IMR-90 (cell line): Measurements from ENCODE around the gene SAMD4B. TPM values are rescaled to one million over a fixed set of nuclear protein-coding genes. Genes with fewer than 3 reads are reported as not detected.

Source experiments
- ATAC-seq: fragments of 200-7000 bp; cut with Tn5 transposase; 2 replicates; pipeline ENCODE4 v1.9.1; 2020; ENCODE audit warnings: low read depth, mild to moderate bottlenecking, moderate library complexity
- BruUV-seq: library from RNA; stranded (reverse); fragments of 400-500 nt; replicated peaks from 2 replicates; lab custom pipeline; 2021; lab: Mats Ljungman, UMichigan
- CTCF ChIA-PET: fragments of 300-600 bp; formaldehyde crosslinking; extraction: SDS; loops from one replicate; lab custom pipeline; 2021; ENCODE audit warnings: antibody characterized with exemption; lab: Yijun Ruan, JAX
- POLR2A ChIA-PET: fragments of 300-600 bp; sonication (Branson Sonifier 250); formaldehyde crosslinking; loops from one replicate; lab custom pipeline; 2022; ENCODE audit warnings: antibody characterized with exemption; ENCODE audit not compliant: unreplicated experiment; lab: Charles Lee
- DNase-seq: peaks from one replicate; pipeline ENCODE4 v3.0.0; 2013
- H2AFZ ChIP-seq: replicated peaks from 2 replicates; pipeline ENCODE3; 2013; ENCODE audit warnings: low read length, mild to moderate bottlenecking; ENCODE audit not compliant: poor library complexity
- H2AK5ac ChIP-seq: 2 replicates; pipeline ENCODE4 v1.6.1; 2013; ENCODE audit warnings: low read depth, low read length, inconsistent platforms
- H2AK9ac ChIP-seq: replicated peaks from 2 replicates; pipeline ENCODE3; 2013; ENCODE audit warnings: mild to moderate bottlenecking, low read depth, low read length, moderate library complexity; ENCODE audit not compliant: poor library complexity
- H2BK120ac ChIP-seq: 2 replicates; pipeline ENCODE4 v1.6.1; 2013; ENCODE audit warnings: low read depth, low read length, inconsistent platforms
- H2BK15ac ChIP-seq: 3 replicates; pipeline ENCODE4 v1.6.1; 2013; ENCODE audit warnings: low read depth, low read length, inconsistent platforms
- H2BK20ac ChIP-seq: 2 replicates; pipeline ENCODE4 v1.6.1; 2013; ENCODE audit warnings: low read depth, mild to moderate bottlenecking, inconsistent platforms, low read length, moderate library complexity
- H2BK5ac ChIP-seq: 2 replicates; pipeline ENCODE4 v1.6.1; 2013; ENCODE audit warnings: mild to moderate bottlenecking, low read depth, low read length, inconsistent platforms; ENCODE audit not compliant: poor library complexity, severe bottlenecking
- H3K14ac ChIP-seq: replicated peaks from 2 replicates; pipeline ENCODE4 v1.6.1; 2013; ENCODE audit warnings: low read depth, low read length, inconsistent platforms
- H3K18ac ChIP-seq: 2 replicates; pipeline ENCODE4 v1.6.1; 2013; ENCODE audit warnings: low read depth, low read length, control low read depth
- H3K23ac ChIP-seq: 2 replicates; pipeline ENCODE4 v1.6.1; 2013; ENCODE audit warnings: low read depth, low read length, inconsistent platforms
- H3K27ac ChIP-seq: 2 replicates; pipeline ENCODE4 v1.5.1; 2013; ENCODE audit warnings: mild to moderate bottlenecking, control low read depth, low read length; ENCODE audit not compliant: insufficient read depth
- H3K27me3 ChIP-seq: 2 replicates; pipeline ENCODE4 v1.6.1; 2013; ENCODE audit warnings: low read length; ENCODE audit not compliant: control insufficient read depth, insufficient read depth
- H3K36me3 ChIP-seq: 2 replicates; pipeline ENCODE4 v1.6.1; 2013; ENCODE audit warnings: low read length, mixed read lengths; ENCODE audit not compliant: control insufficient read depth, insufficient read depth
- H3K4ac ChIP-seq: 2 replicates; pipeline ENCODE4 v1.6.1; 2013; ENCODE audit warnings: low read depth, low read length, inconsistent platforms
- H3K4me1 ChIP-seq: 2 replicates; pipeline ENCODE4 v1.6.1; 2013; ENCODE audit warnings: low read length, mixed read lengths; ENCODE audit not compliant: control insufficient read depth, insufficient read depth
- H3K4me2 ChIP-seq: 2 replicates; pipeline ENCODE4 v1.6.1; 2013; ENCODE audit warnings: low read depth, mild to moderate bottlenecking, control low read depth, low read length, moderate library complexity
- H3K4me3 ChIP-seq: 2 replicates; pipeline ENCODE4 v1.5.1; 2013; ENCODE audit warnings: low read depth, mild to moderate bottlenecking, control low read depth, low read length, moderate library complexity; ENCODE audit not compliant: insufficient read depth
- H3K56ac ChIP-seq: 2 replicates; pipeline ENCODE4 v1.6.1; 2013; ENCODE audit warnings: low read length, inconsistent platforms; ENCODE audit not compliant: insufficient read depth; ENCODE audit errors: extremely low read depth
- H3K79me1 ChIP-seq, 2 experiments: 2 replicates each; pipeline ENCODE4 v1.6.1; 2013; ENCODE audit warnings: low read length in 2 of 2, inconsistent platforms in 1 of 2, low read depth in 1 of 2
- H3K9ac ChIP-seq: 2 replicates; pipeline ENCODE4 v1.6.1; 2013; ENCODE audit warnings: low read depth, low read length, control low read depth
- H3K9me1 ChIP-seq: 2 replicates; pipeline ENCODE4 v1.6.1; 2013; ENCODE audit warnings: low read length, inconsistent platforms; ENCODE audit not compliant: insufficient read depth
- H3K9me3 ChIP-seq: 2 replicates; pipeline ENCODE4 v1.6.1; 2013; ENCODE audit warnings: low read length; ENCODE audit not compliant: control insufficient read depth, insufficient read depth
- H4K20me1 ChIP-seq: 2 replicates; pipeline ENCODE4 v1.6.1; 2013; ENCODE audit warnings: low read length, inconsistent platforms; ENCODE audit not compliant: insufficient read depth
- H4K5ac ChIP-seq: 2 replicates; pipeline ENCODE4 v1.6.1; 2013; ENCODE audit warnings: mild to moderate bottlenecking, low read depth, low read length, control low read depth
- H4K8ac ChIP-seq, 2 experiments: 2 replicates each; pipeline ENCODE4 v1.6.1; 2013; ENCODE audit warnings: low read depth in 2 of 2, low read length in 2 of 2, control low read depth in 1 of 2, inconsistent platforms in 1 of 2
- H4K91ac ChIP-seq: 2 replicates; pipeline ENCODE4 v1.6.1; 2013; ENCODE audit warnings: low read depth, low read length, inconsistent platforms; ENCODE audit not compliant: insufficient read depth
- BHLHE40 ChIP-seq: fragments of 150-350 bp; IDR thresholded peaks from 2 replicates; pipeline ENCODE4 v1.6.1; 2016; ENCODE audit warnings: mild to moderate bottlenecking, low read depth, low read length
- CEBPB ChIP-seq: IDR thresholded peaks from 2 replicates; pipeline ENCODE4 v1.6.1; 2012; ENCODE audit warnings: low read depth, low read length, improper control_type of control experiment
- CTCF ChIP-seq: conservative IDR thresholded peaks from 2 replicates; pipeline ENCODE4 v1.5.1; 2012; ENCODE audit warnings: mild to moderate bottlenecking, low read depth, low read length, improper control_type of control experiment
- FOS ChIP-seq: fragments of 150-350 bp; IDR thresholded peaks from 2 replicates; pipeline ENCODE4 v1.6.1; 2016; ENCODE audit warnings: low read depth, low read length
- MAFK ChIP-seq: IDR thresholded peaks from 2 replicates; pipeline ENCODE4 v1.6.1; 2012; ENCODE audit warnings: low read depth, low read length, improper control_type of control experiment
- MAZ ChIP-seq: IDR thresholded peaks from 2 replicates; pipeline ENCODE4 v1.6.1; 2012; ENCODE audit warnings: low read depth, mild to moderate bottlenecking, low read length, improper control_type of control experiment, moderate library complexity, borderline replicate concordance
- MXI1 ChIP-seq: IDR thresholded peaks from 2 replicates; pipeline ENCODE4 v1.6.1; 2012; ENCODE audit warnings: low read depth, mild to moderate bottlenecking, low read length, moderate library complexity, borderline replicate concordance
- NFE2L2 ChIP-seq: fragments of 150-350 bp; IDR thresholded peaks from 2 replicates; pipeline ENCODE4 v1.6.1; 2016; ENCODE audit warnings: low read depth, mild to moderate bottlenecking, low read length
- POLR2A ChIP-seq: IDR thresholded peaks from 2 replicates; pipeline ENCODE4 v1.6.1; 2012; ENCODE audit warnings: mild to moderate bottlenecking, low read depth, low read length
- RAD21 ChIP-seq: IDR thresholded peaks from 2 replicates; pipeline ENCODE4 v1.6.1; 2012; ENCODE audit warnings: low read length, improper control_type of control experiment
- RCOR1 ChIP-seq: IDR thresholded peaks from 2 replicates; pipeline ENCODE4 v1.6.1; 2012; ENCODE audit warnings: mild to moderate bottlenecking, low read length, improper control_type of control experiment; ENCODE audit not compliant: insufficient replicate concordance
- RFX5 ChIP-seq: IDR thresholded peaks from 2 replicates; pipeline ENCODE4 v1.8.0; 2012; ENCODE audit warnings: low read depth, mild to moderate bottlenecking, low read length, moderate library complexity
- SMC3 ChIP-seq: fragments of 150-350 bp; IDR thresholded peaks from 2 replicates; pipeline ENCODE4 v1.6.1; 2016; ENCODE audit warnings: low read depth, mild to moderate bottlenecking, antibody characterized with exemption, low read length, moderate library complexity
- WGBS, 2 experiments: methylation state at CpG; one replicate each; pipeline versions ENCODE4 v1.1.5 to v1.1.7; 2013; ENCODE audit warnings: missing lambda C conversion rate in 2 of 2; ENCODE audit not compliant: insufficient read length in 1 of 2; ENCODE audit errors: extremely low coverage in 2 of 2; 5-methylcytosine and 5-hydroxymethylcytosine counted together
- dilution Hi-C: fragments of 300-500 bp; cut with HindIII; formaldehyde crosslinking; loops from one replicate; pipeline ENCODE4 v1.14.3; 2018; ENCODE audit warnings: low sequenced_read_pairs; ENCODE audit not compliant: unreplicated experiment
- in situ Hi-C: fragments of 300-500 bp; cut with MboI; formaldehyde crosslinking; loops from 3 replicates; pipeline ENCODE4 v1.14.3; 2019; ENCODE audit warnings: low sequenced_read_pairs, inconsistent platforms, mixed read lengths
- intact Hi-C: fragments of 100-400 bp; cut with micrococcal nuclease; formaldehyde crosslinking; loops from 2 replicates; pipeline ENCODE4 v1.10.0; 2022
- polyA plus RNA-seq, 3 experiments: library from polyadenylated mRNA; depleted of rRNA; stranded (reverse); fragments of >200 nt; gene quantifications; 2 replicates each; pipeline ENCODE4 v1.2.3, GENCODE V29; 2012; ENCODE audit warnings: low replicate concordance in 1 of 3
- total RNA-seq: library from RNA; depleted of rRNA; stranded (reverse); fragments of >200 nt; gene quantifications from 2 replicates; pipeline ENCODE4 v1.2.3, GENCODE V29; 2012

SAMD4B gene
- total and polyA plus RNA-seq, 2 of the 4 experiments (the other 2 are of a cell fraction): 18.3 to 97.2 TPM

- H3K9ac ChIP-seq: no peak overlapping the region
- no peak overlapping the region for H3K4ac ChIP-seq
- CTCF ChIA-PET: no interaction called here
- H2BK15ac ChIP-seq: no peak overlapping the region
- POLR2A ChIA-PET: no interaction called here
- no peak overlapping the region for H4K8ac ChIP-seq
- ATAC-seq (no peak), DNase-seq (no peak)
- no peak overlapping the region for H3K14ac ChIP-seq
- no peak overlapping the region for H3K56ac ChIP-seq
- BruUV-seq: no TSS peak
- no peak overlapping the region for H2BK120ac ChIP-seq
- peaks cover 13% of the 10 kb centered on the region for H3K4me1 ChIP-seq
- no CpG with 5 or more reads among the region's 4 CpGs for whole genome bisulfite sequencing, 2 experiments
- no peak overlapping the region for H4K91ac ChIP-seq
- peaks cover 65% of the 10 kb centered on the region for H4K20me1 ChIP-seq
- H3K9me1 ChIP-seq: peaks cover 17% of the 10 kb centered on the region
- H2AK5ac ChIP-seq: no peak overlapping the region
- TF ChIP-seq MAFK (no peak), RFX5 (no peak), RCOR1 (no peak), POLR2A (no peak), BHLHE40 (no peak), NFE2L2 (no peak), RAD21 (no peak), FOS (no peak), MXI1 (no peak), SMC3 (no peak), MAZ (no peak), CTCF (no peak), CEBPB (no peak)
- H4K5ac ChIP-seq: no peak overlapping the region
- no peak overlapping the region for H3K23ac ChIP-seq
- no peaks in the 10 kb centered on the region for H3K27me3 ChIP-seq
- no peak overlapping the region for H3K27ac ChIP-seq
- no peak overlapping the region for H3K4me2 ChIP-seq
- H3K9me3 ChIP-seq: no peaks in the 10 kb centered on the region
- no peak overlapping the region for H2BK20ac ChIP-seq
- H2BK5ac ChIP-seq: no peak overlapping the region
- in situ Hi-C loops: no loop called here
- H3K18ac ChIP-seq: no peak overlapping the region
- dilution Hi-C loops: no loop called here
- intact Hi-C loops: no loop called here
- H3K4me3 ChIP-seq: no peak overlapping the region
- H2AFZ ChIP-seq: no peak overlapping the region
- H2AK9ac ChIP-seq: no peak overlapping the region
- H3K79me1 ChIP-seq: peaks cover 48 to 86% of the 10 kb centered on the region in 2 experiments
- H3K36me3 ChIP-seq: peaks cover 34% of the 10 kb centered on the region
Measured at GRCh38 chr19:39349326-39349725, 7.1 kb downstream of the SAMD4B start.
